8988T (cell line): ENCODE results near the gene GLO1.
"Not testable (repeated sequence)": the region's sequence is repeated elsewhere in the genome, so short reads cannot be mapped to it uniquely, and the experiment has no call there.

Source experiments
- DNase-seq: peaks from one replicate; pipeline ENCODE4 v3.0.0; 2011

Gene GLO1

GRCh38 chr6:38703949-38704590 is 1.1 kb upstream of the GLO1 start:
- no peak for DNase-seq

- no peak for DNase-seq
These were observed 1.4 kb downstream of the GLO1 start for GRCh38 chr6:38701551-38701950.

GRCh38 chr6:38699702-38700101 is 3.2 kb downstream of the GLO1 start:
- DNase-seq = not testable (repeated sequence)

DNA sequence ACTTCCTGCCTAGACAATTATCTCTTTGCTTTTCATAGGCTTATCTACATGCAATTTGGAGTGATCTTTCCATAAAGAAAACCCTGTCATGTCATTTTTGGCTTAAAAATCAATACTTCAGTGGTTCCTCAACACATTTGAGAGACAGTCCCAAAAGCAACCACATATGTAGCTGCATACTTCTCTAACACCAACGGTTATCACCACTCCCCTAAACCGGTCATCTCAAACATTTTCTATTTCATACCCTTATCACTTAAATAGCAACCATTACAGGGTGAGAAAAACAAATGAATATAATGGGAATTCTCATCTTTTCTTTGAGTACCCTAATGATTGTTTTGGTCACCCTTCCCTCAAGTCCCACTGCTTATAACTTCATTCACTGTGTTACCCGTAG is 5.1 kb downstream of the GLO1 start:
- DNase-seq = no peak

DNA sequence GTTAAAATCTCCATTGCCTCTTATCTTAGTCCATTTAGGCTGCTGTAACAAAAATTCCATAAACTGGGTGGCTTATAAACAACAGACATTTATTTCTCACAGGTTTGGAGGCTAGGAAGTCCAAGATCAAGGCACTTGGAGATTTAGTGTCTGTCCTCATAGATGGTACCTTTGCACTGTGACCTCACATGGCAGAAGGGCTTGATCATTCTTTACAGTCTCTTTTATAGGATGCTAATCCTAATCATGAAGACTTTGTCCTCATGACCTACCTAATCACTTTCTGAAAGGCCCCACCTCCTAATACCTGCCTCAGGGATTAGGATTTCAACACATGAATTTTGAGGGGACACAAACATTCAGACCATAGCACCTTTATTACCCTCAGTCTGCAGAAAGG is 6.6 kb downstream of the GLO1 start:
- no peak for DNase-seq

DNA sequence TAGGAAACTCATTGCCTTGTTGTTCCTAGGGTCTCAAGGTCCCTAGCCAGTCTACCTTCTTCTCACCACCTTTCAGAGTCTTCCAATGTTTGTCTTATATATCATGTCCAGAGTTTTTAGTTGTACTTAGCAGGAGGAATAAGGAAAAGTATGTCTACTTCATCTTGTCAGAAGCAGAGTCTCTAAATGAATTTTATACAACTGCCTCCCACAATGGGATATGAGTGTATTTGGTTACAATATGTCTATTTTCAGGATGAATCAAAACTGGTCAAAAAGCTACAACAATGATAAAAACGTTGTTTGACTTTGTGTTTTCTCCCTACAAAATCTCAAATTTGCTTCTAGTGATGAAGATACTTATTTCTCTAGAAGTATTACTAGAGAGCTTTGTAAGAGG is 7.0 kb downstream of the GLO1 start:
- no peak for DNase-seq

DNA sequence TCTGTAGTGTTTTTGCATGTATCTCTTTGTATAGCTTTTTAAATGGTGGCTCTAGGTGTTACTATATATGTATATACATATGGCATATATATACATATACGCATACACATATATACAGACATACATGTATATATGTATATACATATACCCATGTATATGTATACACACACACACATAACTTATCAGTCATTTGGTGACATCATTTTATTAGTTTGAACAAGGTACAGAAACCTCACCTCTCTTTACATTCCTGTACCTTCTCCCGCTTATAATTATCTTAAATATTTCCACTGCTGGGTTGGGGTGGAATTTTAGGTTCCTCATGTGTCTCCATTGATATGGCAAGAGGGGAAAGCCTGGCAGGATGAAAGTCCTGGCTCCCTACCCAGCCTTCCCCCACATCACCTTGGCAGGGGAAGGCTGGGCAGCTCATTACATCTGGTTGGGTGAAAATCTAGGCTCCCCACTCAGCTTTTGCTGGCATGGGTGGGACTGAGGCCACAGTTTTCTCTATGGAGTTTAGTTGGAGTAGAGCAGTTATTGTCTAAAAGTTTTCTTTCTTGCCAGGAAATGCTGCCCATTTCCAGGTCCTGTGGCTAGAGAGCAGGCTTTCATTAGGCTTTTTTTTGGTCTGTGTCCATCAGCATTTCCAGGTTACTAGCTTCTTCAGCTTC is 7.6 kb downstream of the GLO1 start:
- no peak for DNase-seq

- no peak for DNase-seq
These were observed 14.3 kb downstream of the GLO1 start for GRCh38 chr6:38688579-38689087.

GRCh38 chr6:38687549-38687948 is 15.4 kb downstream of the GLO1 start:
- no peak for DNase-seq

- no peak for DNase-seq
These were observed 15.9 kb downstream of the GLO1 start for GRCh38 chr6:38687043-38687353.

GRCh38 chr6:38686270-38687042 is 16.5 kb downstream of the GLO1 start:
- DNase-seq = no peak

DNA sequence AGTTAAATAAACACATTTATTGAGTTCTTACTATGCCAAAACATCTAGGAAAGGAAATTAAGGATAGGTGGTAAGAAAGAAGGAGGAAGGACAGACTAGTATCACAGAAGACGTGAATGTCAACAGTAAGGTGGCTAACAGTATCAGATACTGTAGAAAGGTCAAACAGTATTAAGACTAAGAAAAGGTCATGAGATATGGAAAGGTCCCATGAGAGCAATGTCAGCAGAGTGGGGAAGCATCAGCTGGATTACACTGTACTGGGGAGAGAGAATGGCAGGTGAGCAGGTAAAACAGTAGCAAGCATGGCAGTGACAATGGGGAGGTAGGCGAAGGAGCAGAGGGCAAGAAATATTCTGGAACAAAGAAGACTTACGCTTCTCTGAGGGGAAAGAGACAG is 18.0 kb downstream of the GLO1 start:
- no peak for DNase-seq

DNA sequence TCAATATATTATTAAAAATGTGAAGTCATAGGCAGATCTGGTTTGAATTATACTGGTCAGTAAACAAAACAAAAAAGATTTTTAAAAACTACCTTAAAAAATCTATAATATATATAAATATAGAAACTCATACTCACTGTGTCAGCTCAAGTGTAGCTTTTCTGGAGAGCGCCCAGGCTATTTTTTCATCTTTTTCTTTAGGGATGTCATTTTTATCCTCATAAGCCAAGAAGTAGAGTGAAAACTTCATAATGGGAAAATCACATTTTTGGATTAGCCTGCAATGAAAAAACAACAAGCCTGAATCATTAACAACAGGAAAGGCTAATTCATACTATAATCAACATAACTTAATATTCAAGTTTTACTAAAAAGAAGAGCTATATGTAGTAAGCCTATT is 18.7 kb downstream of the GLO1 start:
- no peak for DNase-seq

- no peak for DNase-seq
These were observed 21.1 kb downstream of the GLO1 start for GRCh38 chr6:38681850-38682249.

DNA sequence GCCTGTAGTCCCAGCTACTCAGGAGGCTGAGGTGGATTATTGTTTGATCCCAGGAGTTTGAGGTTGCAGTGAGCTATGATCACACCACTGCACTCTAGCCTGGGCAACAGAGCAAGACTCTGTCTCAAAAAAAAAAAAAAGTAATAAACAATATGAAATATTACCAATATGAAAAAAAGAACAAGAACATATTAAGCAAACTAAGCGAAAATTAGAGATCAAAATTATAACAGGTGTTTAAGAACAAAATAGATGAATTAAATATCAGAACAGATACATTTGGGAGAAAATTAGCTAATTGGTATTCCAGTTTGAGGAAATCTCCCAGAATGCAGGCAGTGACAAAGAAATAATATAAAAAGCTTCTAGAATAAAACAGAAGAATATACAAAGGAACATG is 23.3 kb downstream of the GLO1 start:
- no peak for DNase-seq

DNA sequence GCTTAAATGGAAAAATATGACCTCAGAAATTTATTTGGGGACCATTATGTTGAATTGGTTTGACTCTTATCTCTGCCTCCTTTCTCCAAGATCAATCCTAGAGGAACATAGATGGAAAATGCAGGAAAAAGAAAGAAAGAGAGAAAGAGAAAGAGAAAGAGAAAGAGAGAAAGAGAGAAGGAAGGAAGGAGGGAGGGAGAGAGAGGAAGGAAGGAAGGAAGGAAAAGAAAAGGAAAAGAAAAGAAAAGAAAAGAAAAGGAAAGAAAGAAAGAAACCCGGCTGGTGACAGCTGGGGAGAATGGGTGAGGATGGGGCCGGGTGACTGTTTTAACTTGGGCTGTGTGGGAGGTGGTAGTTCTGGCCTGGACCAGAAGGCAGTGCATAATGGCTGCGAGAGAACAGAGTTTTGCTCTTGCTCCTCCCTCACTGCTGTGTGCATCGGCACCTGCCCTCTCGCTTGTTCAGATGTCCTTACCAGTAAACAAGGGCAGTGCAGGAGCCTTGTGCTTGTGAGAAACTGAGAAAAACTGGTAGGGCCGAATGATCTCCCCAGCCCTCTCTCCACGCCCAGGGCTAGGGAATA is 24.7 kb downstream of the GLO1 start:
- DNase-seq = no peak

GRCh38 chr6:38676974-38677544 is 25.9 kb downstream of the GLO1 start:
- no peak for DNase-seq

DNA sequence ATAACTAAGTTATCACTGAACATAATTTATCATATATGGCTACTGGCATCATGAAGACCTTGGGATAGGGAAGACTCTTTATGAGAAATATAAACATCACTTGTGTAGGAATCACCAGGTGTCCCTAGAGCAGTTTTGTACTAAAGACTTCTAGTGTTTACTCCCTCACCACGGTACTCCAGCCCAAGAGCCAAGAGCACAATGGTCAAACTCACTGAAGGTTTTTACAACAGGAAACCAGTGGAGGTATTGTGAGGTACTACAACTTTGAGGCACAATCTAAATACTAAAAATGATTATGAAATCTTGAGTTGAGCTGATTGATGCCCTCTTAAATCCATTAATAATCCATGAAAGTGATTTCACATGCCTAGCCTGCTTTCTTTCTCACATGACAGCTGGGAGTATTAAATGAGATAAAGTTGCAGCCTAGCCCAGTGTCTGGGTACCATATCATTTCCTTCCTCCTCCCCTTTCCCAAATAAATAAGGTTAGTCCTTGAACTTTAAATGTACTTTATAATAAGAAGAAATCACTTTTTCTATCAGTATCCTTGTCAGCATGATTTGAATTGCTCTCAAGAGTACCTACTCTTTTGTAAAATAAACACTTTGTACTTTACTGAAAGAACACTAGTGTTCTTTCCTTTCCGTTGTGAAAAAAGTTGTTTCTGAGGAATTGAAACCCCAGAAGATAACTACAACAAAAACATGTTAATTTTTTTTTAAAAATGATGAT is 26.5 kb downstream of the GLO1 start:
- DNase-seq = no peak

DNA sequence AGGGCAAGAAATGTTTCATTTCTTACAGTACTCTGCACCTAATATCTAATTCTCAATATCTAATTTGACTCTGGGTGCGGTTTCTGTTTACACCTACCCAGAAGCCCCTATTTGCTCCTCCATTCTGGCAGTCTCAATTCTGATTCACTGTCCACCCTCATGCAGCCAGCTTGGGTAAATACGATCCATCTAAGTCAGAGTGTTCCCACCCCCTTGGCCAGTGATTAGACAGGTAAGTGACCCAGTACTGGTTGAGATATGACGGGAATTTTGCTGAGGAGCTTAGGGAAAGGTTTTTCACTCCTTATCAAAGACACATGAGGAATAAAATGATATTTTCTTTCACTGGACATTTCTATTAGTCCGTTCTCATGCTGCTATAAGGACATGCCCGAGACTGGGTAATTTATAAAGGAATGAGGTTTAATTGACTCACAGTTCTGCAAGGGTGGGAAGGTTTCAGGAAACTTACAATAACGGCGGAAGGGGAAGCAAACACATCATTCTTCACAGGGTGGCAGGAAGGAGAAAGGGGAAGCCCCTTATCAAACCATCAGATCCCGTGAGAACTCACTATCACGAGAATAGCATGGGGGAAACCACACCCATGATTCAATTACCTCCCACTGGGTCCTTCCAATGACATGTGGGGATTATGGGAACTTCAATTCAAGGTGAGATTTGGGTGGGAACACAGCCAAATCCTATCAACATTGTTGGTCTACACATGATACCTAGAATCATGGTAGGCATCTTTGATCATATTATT is 29.4 kb downstream of the GLO1 start:
- no peak for DNase-seq

DNA sequence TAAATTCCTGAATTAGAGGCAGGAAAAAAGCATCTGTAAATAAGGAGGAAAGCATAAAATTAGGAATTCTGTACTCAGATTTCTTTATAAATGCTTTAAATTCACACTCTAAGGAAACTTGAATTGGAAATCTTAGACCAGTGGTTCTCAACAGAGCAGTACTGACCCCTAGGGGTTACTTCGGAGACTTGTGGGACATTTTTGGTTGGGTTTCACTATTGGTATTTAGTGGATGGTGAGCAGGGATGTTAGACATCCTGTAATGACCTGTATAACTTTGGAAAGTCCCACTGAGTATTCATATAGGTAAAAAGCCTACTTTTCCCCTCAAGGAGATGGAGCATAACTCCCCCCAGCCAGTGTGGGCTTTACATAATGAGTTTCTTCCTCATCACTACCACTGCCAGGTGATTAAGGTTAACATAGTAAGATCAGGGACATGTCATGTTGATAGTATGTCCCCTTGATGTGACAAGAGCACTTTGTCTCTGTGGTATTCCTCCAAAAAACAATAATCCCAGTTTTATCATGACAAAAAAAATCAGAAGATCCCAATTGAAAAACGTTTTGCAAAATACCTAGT is 31.0 kb downstream of the GLO1 start:
- no peak for DNase-seq

DNA sequence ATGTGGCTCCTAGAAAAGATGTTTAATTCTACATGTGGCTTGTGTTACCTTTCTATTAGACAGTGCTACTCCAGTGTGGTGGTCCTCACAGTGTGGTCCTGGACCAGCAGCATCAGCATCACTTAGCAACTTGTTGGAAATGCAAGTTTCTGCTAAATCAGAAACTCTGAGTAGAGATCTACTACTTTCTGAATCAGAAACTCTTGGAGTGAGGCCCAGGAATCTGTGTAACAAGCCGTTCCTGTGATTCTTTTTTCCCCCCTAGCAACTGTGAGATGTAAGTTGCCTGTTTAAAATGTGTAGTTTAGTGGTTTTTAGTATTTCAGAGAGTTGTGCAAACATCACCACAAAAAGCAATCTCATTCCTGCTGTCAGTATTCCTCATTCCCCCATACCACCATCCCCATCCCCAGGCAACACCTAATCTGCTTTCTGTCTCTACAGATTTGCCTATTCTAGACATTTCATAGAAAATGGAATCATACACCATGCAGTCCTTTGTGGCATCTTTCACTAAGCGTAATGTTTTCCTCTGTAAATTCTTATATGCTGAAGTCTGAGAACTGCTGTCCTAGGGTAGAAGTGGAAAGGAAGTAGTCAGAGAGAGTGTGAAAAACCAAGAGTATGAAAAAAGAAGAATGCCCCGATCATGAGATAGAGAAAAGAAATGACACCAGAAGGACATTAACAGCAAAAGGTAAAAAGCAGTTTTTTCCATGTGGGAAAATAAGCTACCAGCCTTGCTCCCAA is 44.4 kb downstream of the GLO1 start:
- no peak for DNase-seq
